Measurements from ENCODE around the gene CCER1. TPM values are rescaled to one million over a fixed set of nuclear protein-coding genes. Genes with fewer than 3 reads are reported as not detected.

The CCER1 gene
- total and polyA plus RNA-seq, 10 donors: not detected

DNA sequence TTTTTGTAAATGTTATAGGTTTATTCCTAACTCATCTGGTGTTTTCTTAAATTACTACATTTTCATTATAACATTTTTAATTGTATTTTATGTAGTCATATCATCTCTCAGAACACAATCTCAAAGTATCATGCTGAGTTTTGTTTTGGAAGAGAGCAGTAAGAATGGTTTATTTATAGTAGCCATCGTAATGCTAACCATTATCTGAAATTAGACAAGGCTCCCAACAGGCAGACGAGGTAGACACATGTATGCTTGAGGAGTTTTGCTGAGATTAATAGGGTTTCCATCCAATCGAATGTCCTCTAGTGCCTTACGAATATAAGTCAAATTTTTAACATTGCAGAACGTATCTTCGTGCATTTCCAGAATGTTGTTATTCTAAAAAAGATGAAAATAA, 9.0 kb upstream of the CCER1 start:
- H3K27ac ChIP-seq: no peak overlapping the region
- no peaks in the 10 kb centered on the region for H3K4me1 ChIP-seq
- H3K4me3 ChIP-seq: no peak overlapping the region
- H3K27me3 ChIP-seq (replicated peaks in 1 of 7): no peaks in the 10 kb centered on the region
- no peak for DNase-seq
- WGBS, 5 donors: 84 to 92% (median 87%) methylated on average over 6 of the region's 6 CpGs
- H3K9me3 ChIP-seq: no peaks in the 10 kb centered on the region
- intact Hi-C loops (cut with DNase I; ENCODE audit: low total_unique reads): no loop called here
- TF ChIP-seq POLR2A (IDR thresholded peaks at IDR 0.05) (no peak), POLR2AphosphoS5 (IDR thresholded peaks at IDR 0.05) (no peak)
- TF ChIP-seq, protein P1, sequence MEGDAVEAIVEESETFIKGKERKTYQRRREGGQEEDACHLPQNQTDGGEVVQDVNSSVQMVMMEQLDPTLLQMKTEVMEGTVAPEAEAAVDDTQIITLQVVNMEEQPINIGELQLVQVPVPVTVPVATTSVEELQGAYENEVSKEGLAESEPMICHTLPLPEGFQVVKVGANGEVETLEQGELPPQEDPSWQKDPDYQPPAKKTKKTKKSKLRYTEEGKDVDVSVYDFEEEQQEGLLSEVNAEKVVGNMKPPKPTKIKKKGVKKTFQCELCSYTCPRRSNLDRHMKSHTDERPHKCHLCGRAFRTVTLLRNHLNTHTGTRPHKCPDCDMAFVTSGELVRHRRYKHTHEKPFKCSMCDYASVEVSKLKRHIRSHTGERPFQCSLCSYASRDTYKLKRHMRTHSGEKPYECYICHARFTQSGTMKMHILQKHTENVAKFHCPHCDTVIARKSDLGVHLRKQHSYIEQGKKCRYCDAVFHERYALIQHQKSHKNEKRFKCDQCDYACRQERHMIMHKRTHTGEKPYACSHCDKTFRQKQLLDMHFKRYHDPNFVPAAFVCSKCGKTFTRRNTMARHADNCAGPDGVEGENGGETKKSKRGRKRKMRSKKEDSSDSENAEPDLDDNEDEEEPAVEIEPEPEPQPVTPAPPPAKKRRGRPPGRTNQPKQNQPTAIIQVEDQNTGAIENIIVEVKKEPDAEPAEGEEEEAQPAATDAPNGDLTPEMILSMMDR (IDR thresholded peaks at IDR 0.05 in 8 of 11, conservative IDR thresholded peaks at IDR 0.05 in 3 of 11): no peak
- no peaks in the 10 kb centered on the region for H3K36me3 ChIP-seq

DNA sequence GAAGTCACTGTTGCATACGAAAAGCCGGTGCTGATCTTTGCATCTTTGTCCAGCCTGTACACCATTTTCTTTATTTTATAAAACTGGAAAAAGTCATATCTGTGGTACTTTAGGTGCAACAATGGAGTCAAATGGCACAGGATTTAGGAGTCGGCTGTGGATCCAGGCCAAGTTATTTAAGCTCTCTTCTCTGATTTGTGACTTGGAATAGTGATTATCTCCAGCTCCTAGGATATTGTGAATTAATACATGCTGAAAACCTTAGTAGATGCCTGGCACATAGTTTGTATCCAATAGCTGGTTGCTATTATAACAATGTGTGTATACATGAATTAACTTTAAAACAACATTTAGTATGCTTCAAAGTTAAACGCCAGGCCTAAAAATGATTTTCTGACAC, 6.2 kb upstream of the CCER1 start:
- H3K9me3 ChIP-seq: no peaks in the 10 kb centered on the region
- H3K27ac ChIP-seq: no peak overlapping the region
- H3K4me1 ChIP-seq: no peaks in the 10 kb centered on the region
- 90 to 97% (median 96%) methylated on average over 4 of the region's 4 CpGs for WGBS, 5 donors
- intact Hi-C loops (cut with DNase I; ENCODE audit: low total_unique reads): no loop called here
- no peak for DNase-seq
- TF ChIP-seq POLR2A (IDR thresholded peaks at IDR 0.05): no peak
- TF ChIP-seq POLR2AphosphoS5 (IDR thresholded peaks at IDR 0.05): no peak
- TF ChIP-seq, protein P1 (IDR thresholded peaks at IDR 0.05 in 8 of 11, conservative IDR thresholded peaks at IDR 0.05 in 3 of 11): no peak
- H3K4me3 ChIP-seq: no peak overlapping the region
- no peaks in the 10 kb centered on the region for H3K36me3 ChIP-seq
- H3K27me3 ChIP-seq (replicated peaks in 1 of 7): no peaks in the 10 kb centered on the region

DNA sequence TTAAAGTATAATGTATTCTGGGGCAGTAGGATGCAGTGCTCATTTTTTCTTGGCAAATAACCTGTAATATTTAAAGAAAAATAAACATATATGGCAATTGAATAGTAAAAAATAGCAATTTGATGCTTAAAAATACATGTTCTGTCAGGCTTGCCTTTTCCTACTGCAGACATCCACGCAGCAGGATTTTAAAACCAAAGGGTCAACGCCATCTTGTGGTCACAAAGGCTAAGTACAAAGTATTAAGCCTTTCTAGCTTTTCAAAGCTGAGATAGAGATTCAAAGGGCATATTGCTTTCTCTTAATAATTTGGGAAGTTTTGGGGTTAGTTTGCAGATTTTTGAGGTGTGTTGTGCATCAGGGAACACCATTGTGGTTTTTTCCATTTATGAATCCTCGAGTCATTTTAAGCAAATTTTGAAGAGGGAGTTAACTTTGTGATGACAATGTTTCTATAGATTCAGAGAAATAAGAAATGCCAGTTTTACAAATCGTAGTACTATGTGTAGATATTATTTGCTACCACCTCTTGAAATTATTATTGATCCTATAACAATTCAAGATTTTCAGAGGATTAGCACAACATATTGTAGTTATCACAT, 4.7 kb upstream of the CCER1 start:
- Histone ChIP-seq H3K27ac (no peak overlapping the region), H3K36me3 (no peaks in the 10 kb centered on the region), H3K4me3 (no peak overlapping the region), H3K4me1 (no peaks in the 10 kb centered on the region), H3K9me3 (no peaks in the 10 kb centered on the region), H3K27me3 (replicated peaks in 1 of 7) (no peaks in the 10 kb centered on the region)
- DNase-seq: no peak
- intact Hi-C loops (cut with DNase I; ENCODE audit: low total_unique reads): loop anchor here (10.0 kb wide), 1 partner anchor 1415 kb away; no protein-coding TSS in a partner anchor
- TF ChIP-seq, protein P1 (IDR thresholded peaks at IDR 0.05 in 8 of 11, conservative IDR thresholded peaks at IDR 0.05 in 3 of 11): peak in 9 of 11 experiments; percentile 37 to 70 (median 58)
- TF ChIP-seq POLR2A (IDR thresholded peaks at IDR 0.05) (no peak), POLR2AphosphoS5 (IDR thresholded peaks at IDR 0.05) (no peak)
- 2 to 14% (median 7%) methylated on average over 4 of the region's 4 CpGs for WGBS, 5 donors

DNA sequence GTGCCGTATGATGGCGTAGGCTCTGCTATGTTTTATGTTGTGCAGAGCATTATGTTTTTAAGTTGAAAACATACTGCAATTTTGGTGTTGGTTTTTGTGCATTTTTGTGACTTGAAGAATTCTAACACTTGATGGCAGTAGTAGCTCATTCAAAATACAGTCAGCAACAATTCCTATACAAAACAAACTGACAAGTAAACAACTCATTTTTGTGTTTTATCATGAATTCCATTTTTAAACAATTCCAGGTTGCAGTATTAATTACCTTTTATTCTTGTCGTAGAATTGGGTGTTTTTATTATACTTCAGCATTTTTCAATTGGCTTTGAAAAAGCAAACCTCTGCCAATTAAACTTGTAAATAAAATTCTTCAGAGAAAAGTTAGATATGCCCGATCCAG, 4.1 kb upstream of the CCER1 start:
- Histone ChIP-seq H3K36me3 (no peaks in the 10 kb centered on the region), H3K9me3 (peaks cover 0 to 4% (median 0%) of the 10 kb centered on the region in 8 donors), H3K27me3 (replicated peaks in 1 of 7) (no peaks in the 10 kb centered on the region), H3K4me1 (no peaks in the 10 kb centered on the region), H3K4me3 (no peak overlapping the region), H3K27ac (no peak overlapping the region)
- intact Hi-C loops (cut with DNase I; ENCODE audit: low total_unique reads): loop anchor here (10.0 kb wide), 1 partner anchor 1414 kb away; no protein-coding TSS in a partner anchor
- TF ChIP-seq POLR2AphosphoS5 (IDR thresholded peaks at IDR 0.05): no peak
- no peak for TF ChIP-seq POLR2A (IDR thresholded peaks at IDR 0.05)
- DNase-seq: no peak
- WGBS, 5 donors: 72 to 80% (median 75%) methylated on average over 4 of the region's 4 CpGs

All from spleen (tissue), 11 donors.